ENCODE results near the gene LRCH4.
A peak's percentile ranks its signal among the peaks of the same experiment; 100 is the strongest.
"Not testable (repeated sequence)": the region's sequence is repeated elsewhere in the genome, so short reads cannot be mapped to it uniquely, and the experiment has no call there.

The LRCH4 gene

DNA sequence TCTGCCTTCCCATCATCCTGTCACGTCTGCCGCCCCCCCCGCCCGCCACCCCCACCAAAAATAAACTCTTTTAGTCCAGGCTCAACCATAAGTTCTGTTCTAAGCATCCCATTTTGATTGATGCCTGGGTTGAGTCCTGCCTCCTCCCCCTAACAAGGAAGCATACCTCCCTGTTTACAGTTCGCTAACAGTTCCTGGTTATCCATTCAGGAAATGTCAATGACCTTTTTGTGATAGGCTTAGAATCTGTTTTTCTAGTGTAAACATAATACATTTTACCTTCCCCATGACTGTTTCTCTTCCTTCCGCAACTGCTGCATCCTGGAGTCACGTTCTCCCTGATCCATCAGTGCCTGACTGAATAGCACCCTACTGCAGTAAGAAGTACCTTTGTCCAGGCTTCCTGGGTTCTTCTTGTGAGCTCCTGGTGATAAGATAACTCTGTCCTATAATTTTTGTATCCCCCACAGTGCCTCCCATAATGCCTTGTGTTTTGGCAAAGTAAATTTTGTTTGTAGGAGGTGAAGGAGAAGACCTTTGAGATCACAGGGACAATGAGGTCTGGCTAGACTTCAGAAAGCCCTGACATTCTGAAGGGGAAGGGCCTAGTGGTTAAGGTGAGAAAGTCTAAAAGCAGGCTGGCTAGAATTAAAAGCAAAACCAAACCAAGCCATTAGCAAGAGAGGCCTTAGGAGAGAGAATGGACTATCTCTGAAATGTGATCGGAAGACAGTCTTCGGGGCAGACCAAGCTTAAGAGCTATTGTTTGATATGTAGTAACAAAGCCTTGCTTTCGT, 39.6 kb downstream of the LRCH4 start:
- H3K4me3 ChIP-seq (ENCODE audit: low read length): no peak overlapping the region
- DNase-seq (ENCODE audit: low read depth): no peak
- TF ChIP-seq, protein P1, sequence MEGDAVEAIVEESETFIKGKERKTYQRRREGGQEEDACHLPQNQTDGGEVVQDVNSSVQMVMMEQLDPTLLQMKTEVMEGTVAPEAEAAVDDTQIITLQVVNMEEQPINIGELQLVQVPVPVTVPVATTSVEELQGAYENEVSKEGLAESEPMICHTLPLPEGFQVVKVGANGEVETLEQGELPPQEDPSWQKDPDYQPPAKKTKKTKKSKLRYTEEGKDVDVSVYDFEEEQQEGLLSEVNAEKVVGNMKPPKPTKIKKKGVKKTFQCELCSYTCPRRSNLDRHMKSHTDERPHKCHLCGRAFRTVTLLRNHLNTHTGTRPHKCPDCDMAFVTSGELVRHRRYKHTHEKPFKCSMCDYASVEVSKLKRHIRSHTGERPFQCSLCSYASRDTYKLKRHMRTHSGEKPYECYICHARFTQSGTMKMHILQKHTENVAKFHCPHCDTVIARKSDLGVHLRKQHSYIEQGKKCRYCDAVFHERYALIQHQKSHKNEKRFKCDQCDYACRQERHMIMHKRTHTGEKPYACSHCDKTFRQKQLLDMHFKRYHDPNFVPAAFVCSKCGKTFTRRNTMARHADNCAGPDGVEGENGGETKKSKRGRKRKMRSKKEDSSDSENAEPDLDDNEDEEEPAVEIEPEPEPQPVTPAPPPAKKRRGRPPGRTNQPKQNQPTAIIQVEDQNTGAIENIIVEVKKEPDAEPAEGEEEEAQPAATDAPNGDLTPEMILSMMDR (conservative IDR thresholded peaks at IDR 0.05; ENCODE audit: low read length): no peak

DNA sequence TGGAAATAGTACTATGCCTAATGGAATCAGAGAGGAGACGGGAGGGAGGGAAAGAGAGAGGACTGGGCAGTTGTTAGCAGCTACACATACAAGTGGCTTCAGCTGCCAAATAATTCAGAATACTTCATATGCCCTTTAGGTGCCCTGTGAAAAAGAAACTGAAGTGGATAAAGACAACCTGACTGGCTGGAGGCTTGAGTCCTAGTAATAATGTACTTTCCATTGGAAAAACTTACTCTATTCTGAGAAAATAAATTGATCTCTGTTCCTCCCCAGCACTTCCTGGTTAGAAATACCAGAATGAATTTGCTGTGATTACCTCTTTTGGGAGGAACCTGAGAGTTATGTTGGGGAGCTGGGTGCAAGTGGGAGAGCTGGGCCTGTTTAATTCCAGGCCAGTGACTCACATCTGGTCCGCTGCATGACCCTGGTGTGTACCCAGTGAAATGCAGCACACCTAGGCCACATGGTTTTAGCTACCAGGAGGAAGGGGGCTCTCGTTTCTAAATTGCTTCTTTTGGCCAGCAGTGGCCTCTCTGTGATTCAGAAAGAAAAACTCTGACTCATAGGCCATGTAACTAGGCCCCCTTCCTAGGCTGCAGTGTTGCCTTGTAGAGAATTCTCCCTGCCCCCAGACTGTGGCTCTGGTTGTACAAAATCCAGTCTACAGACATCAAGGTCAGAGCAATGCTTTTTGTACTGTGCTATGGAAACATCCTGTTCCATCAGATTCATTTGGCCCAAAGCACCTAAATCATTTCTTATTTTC, 40.4 kb downstream of the LRCH4 start:
- DNase-seq (ENCODE audit: low read depth): peak; percentile 74
- no peak overlapping the region for H3K4me3 ChIP-seq (ENCODE audit: low read length)
- TF ChIP-seq, protein P1 (conservative IDR thresholded peaks at IDR 0.05; ENCODE audit: low read length): peak; percentile 36

DNA sequence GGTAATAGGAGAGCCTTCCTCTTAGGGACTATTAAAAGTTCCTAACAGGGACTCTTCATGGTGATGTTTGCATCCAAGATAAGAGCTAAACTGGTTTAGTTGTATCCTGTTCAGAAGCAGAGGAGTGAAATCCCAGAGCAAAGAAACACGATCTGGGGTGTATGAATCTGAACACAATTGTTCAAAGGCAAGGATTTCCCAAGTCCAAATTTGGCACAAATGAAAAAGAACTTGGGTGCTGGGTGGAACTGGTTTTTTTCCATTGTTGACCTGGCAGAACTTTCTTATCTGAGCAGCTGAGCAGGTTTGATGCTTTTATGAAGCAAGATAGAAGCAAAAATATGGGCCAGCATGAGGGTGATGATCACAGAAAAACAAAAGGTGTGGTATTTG, 41.0 kb downstream of the LRCH4 start:
- H3K4me3 ChIP-seq (ENCODE audit: low read length): no peak overlapping the region
- no peak for DNase-seq (ENCODE audit: low read depth)
- TF ChIP-seq, protein P1 (conservative IDR thresholded peaks at IDR 0.05; ENCODE audit: low read length): no peak

DNA sequence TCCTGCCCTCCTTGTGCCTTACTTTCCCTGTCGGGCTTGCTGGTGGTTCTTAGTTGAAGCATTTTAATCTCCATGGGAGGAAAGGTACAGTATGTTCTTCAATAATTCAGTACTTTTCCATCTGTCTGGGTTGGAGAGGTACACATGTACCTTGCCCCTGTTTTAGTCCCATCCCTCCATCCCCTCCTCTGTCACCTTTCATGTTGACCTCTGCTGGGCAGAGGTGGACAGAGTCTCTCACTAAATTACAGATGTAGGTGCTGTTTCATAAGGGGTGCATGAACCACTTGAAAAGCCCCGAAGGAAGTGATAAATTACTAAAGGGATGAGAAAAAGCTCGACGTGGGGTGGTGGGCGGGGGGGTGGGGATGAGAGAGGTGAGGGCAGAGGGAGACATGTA, 41.5 kb downstream of the LRCH4 start:
- DNase-seq (ENCODE audit: low read depth): no peak
- TF ChIP-seq, protein P1 (conservative IDR thresholded peaks at IDR 0.05; ENCODE audit: low read length): no peak
- no peak overlapping the region for H3K4me3 ChIP-seq (ENCODE audit: low read length)

DNA sequence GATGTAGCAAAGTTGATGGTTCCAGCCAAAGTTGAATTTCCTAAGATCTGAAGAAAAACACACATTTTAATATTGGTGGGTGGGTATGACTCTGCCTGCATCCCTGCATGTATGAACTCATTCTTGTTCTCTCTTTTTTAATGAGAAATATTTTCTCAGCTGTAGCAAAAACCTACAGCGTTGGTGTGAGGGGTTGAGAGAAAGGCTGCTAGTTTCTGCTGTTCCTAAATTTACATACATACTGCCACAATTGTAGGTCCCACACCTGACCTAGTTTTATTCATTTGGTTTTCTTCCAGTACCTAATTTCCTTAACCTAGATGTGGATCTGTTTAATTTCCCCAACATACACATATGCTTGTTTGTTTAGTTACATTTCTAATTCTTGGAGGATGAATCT, 42.3 kb downstream of the LRCH4 start:
- TF ChIP-seq, protein P1 (conservative IDR thresholded peaks at IDR 0.05; ENCODE audit: low read length): no peak
- H3K4me3 ChIP-seq (ENCODE audit: low read length): no peak overlapping the region
- DNase-seq (ENCODE audit: low read depth): no peak

DNA sequence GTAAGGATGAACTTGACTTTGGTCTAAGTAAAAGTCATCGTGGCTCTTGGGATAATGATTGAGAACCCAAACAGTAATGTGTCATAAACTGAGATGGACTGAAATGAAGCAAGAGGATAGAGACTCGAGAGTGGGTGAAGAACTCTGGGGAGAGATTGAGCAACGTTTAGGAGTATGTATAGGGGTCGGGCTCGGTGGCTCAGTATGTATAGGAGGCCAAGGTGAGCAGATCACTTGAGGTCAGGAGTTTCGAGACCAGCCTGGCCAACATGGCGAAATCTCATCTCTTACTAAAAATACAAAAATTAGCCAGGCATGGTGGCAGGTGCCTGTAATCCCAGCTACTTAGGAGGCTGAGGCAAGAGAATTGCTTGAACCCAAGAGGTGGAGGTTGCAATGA, 44.6 kb downstream of the LRCH4 start:
- DNase-seq (ENCODE audit: low read depth); H3K4me3 ChIP-seq (ENCODE audit: low read length): not testable (repeated sequence)

DNA sequence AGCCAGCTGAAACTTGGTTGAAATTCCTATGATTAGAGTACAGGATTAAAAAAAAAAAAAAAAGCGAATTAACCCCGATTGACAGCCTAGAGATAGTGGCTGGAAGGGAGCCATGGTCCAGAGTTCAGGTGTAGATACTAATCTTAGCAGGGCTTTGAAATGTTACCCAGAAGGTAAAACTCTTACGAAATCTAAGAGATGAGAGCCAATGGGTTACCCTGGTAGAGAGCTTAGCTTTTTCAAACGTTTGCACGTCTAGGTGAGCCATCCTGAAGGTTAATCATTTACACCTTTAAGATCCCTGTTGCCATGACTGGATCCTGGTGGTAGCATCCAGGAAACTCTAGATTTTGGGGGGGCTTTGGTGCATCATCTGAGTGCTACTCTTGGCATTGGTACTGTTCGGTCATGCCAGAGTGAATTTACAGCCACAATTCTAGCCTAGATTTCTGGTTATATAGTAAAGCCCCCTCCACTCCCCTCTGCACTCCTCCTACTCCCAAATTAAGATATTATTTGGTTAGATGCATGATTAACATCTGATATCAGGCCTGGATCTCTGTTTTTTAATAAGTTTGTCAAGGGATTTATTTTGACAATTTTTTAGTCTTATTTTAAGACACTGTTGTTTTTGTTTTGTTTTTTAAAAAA, 45.7 kb downstream of the LRCH4 start:
- no peak for DNase-seq (ENCODE audit: low read depth)
- peak overlapping the region; percentile 75; the same call in 1 of the 2 replicates for H3K4me3 ChIP-seq (ENCODE audit: low read length)
- TF ChIP-seq, protein P1 (conservative IDR thresholded peaks at IDR 0.05; ENCODE audit: low read length): no peak

Data from AG10803 (cell line).